Measurements from ENCODE around the gene ELOVL2. TPM values are rescaled to one million over a fixed set of nuclear protein-coding genes. Genes with fewer than 3 reads are reported as not detected.
"Not testable (repeated sequence)": the region's sequence is repeated elsewhere in the genome, so short reads cannot be mapped to it uniquely, and the experiment has no call there.

The ELOVL2 gene
- total RNA-seq, 1 donor from 2014 or later: not detected

DNA sequence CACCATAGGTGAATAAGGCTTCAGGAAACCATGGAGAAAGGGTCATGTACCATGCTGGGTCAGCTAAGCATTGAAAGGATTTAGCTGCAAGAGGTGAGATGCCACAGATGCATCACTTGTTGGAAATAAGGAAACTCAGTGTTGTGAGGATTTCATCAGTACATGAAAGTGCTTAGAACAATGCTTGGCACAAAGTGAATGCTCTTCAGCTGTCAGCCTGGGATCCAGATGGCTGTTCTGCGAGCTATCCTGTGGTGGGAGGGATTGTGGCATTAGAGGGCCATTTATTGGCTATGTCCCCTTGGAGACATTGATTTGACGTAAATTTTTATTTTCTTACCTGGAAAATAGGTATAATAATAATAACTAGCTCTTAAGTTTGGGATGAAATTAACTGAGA lies 53.0 kb downstream of the ELOVL2 start:
- Mint-ChIP-seq H3K9me3 (no peaks in the 10 kb centered on the region), H3K27ac (no peak overlapping the region), H3K27me3 (ENCODE audit: low read depth) (no peaks in the 10 kb centered on the region), H3K4me3 (ENCODE audit: low read depth) (no peak overlapping the region), H3K36me3 (ENCODE audit: low read depth) (no peaks in the 10 kb centered on the region), H3K4me1 (ENCODE audit: low read depth) (no peaks in the 10 kb centered on the region)
- DNase-seq (ENCODE audit: low spot score): no peak
- intact Hi-C loops (cut with micrococcal nuclease): no loop called here

- intact Hi-C loops (cut with micrococcal nuclease): no loop called here
- Mint-ChIP-seq H3K27me3 (ENCODE audit: low read depth) (no peaks in the 10 kb centered on the region), H3K9me3 (no peaks in the 10 kb centered on the region), H3K4me3 (ENCODE audit: low read depth) (no peak overlapping the region), H3K27ac (no peak overlapping the region), H3K36me3 (ENCODE audit: low read depth) (no peaks in the 10 kb centered on the region), H3K4me1 (ENCODE audit: low read depth) (no peaks in the 10 kb centered on the region)
- no peak for DNase-seq (ENCODE audit: low spot score)
Observed at GRCh38 chr6:10989587-10989986, 54.5 kb downstream of the ELOVL2 start.

- H3K4me3 Mint-ChIP-seq (ENCODE audit: low read depth); DNase-seq (ENCODE audit: low spot score); H3K36me3 Mint-ChIP-seq (ENCODE audit: low read depth); H3K4me1 Mint-ChIP-seq (ENCODE audit: low read depth); H3K9me3 Mint-ChIP-seq; H3K27me3 Mint-ChIP-seq (ENCODE audit: low read depth); H3K27ac Mint-ChIP-seq; intact Hi-C loops (cut with micrococcal nuclease): not testable (repeated sequence)
Observed at GRCh38 chr6:10984959-10985358, 59.1 kb downstream of the ELOVL2 start.

GRCh38 chr6:10981409-10981808 lies 62.7 kb downstream of the ELOVL2 start:
- Mint-ChIP-seq H3K4me3 (ENCODE audit: low read depth) (no peak overlapping the region), H3K36me3 (ENCODE audit: low read depth) (no peaks in the 10 kb centered on the region), H3K27ac (no peak overlapping the region), H3K9me3 (no peaks in the 10 kb centered on the region), H3K27me3 (ENCODE audit: low read depth) (peaks cover 2% of the 10 kb centered on the region), H3K4me1 (ENCODE audit: low read depth) (no peaks in the 10 kb centered on the region)
- DNase-seq (ENCODE audit: low spot score): no peak
- intact Hi-C loops (cut with micrococcal nuclease): no loop called here

DNA sequence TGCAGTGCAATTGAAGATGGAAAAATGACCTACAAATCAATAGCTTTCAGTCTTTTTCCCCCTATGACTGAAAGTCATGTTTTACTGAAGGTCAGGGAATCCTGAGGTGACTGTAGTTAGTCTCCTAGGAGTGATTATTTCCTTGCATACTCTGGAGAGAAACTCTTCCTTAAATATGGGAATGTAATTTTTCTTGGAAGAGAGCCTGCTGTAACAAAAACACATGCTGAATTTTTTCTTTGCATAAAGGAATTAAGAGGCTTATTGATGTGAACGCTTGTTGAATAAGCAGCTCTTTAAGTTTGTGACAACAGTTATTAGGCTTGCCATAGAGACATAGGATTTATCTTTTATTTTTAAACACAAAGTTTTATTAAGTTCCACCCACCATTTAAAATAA lies 64.5 kb downstream of the ELOVL2 start:
- Mint-ChIP-seq H3K4me1 (ENCODE audit: low read depth) (no peaks in the 10 kb centered on the region), H3K9me3 (no peaks in the 10 kb centered on the region), H3K27me3 (ENCODE audit: low read depth) (peaks cover 2% of the 10 kb centered on the region), H3K4me3 (ENCODE audit: low read depth) (no peak overlapping the region), H3K27ac (no peak overlapping the region), H3K36me3 (ENCODE audit: low read depth) (no peaks in the 10 kb centered on the region)
- DNase-seq (ENCODE audit: low spot score): no peak
- intact Hi-C loops (cut with micrococcal nuclease): no loop called here

- no peak for DNase-seq (ENCODE audit: low spot score)
- Mint-ChIP-seq H3K4me3 (ENCODE audit: low read depth) (no peak overlapping the region), H3K27me3 (ENCODE audit: low read depth) (peaks cover 2% of the 10 kb centered on the region), H3K27ac (no peak overlapping the region), H3K9me3 (no peaks in the 10 kb centered on the region), H3K36me3 (ENCODE audit: low read depth) (no peaks in the 10 kb centered on the region), H3K4me1 (ENCODE audit: low read depth) (no peaks in the 10 kb centered on the region)
- intact Hi-C loops (cut with micrococcal nuclease): no loop called here
Observed at GRCh38 chr6:10977231-10977968, 66.7 kb downstream of the ELOVL2 start.

DNA sequence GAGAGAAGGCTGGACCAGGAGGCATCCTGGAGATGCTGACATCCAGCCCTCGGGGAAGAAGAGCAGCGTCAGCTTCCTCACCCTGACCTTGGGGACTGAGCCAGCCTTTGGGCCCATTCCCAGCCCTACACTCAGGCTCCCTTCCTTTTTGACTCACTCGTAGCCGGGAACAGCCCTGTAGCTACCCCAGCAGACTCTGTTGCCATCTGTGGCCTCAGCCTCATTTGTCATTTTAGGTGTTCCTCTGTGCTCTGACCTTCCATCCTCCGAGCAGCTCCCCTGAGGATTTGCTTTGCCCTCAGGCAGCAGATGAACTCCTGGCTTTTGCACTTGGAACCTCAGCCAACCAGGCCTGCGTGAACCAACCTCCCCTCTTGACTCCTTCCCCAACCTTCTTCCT lies 67.5 kb downstream of the ELOVL2 start:
- no peak for DNase-seq (ENCODE audit: low spot score)
- Mint-ChIP-seq H3K36me3 (ENCODE audit: low read depth) (no peaks in the 10 kb centered on the region), H3K4me3 (ENCODE audit: low read depth) (no peak overlapping the region), H3K4me1 (ENCODE audit: low read depth) (no peaks in the 10 kb centered on the region), H3K9me3 (no peaks in the 10 kb centered on the region), H3K27me3 (ENCODE audit: low read depth) (peaks cover 2% of the 10 kb centered on the region), H3K27ac (no peak overlapping the region)
- intact Hi-C loops (cut with micrococcal nuclease): no loop called here

- Mint-ChIP-seq H3K27me3 (ENCODE audit: low read depth) (peaks cover 4% of the 10 kb centered on the region), H3K9me3 (no peaks in the 10 kb centered on the region), H3K36me3 (ENCODE audit: low read depth) (no peaks in the 10 kb centered on the region), H3K4me1 (ENCODE audit: low read depth) (no peaks in the 10 kb centered on the region), H3K27ac (no peak overlapping the region), H3K4me3 (ENCODE audit: low read depth) (no peak overlapping the region)
- no peak for DNase-seq (ENCODE audit: low spot score)
- intact Hi-C loops (cut with micrococcal nuclease): no loop called here
Observed at GRCh38 chr6:10972196-10972595, 71.9 kb downstream of the ELOVL2 start.

DNA sequence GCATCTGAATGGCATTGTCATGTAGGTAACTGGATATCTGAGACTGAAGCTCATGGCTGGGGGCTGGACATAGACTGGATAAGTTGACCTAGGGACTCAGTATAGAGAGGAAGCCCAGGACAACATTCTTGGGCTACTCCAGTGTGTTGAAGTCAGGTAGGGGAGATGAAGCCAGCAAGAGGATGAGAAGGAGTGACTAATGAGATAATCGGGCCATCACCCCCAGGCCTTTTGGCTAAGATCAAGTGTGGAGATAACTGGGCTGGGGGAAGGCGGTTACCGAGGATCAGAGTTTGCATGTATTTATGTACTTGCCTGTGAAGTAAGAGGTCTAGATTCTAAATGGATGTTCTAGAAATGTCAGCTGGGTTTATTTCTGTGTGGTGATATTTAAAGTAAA lies 73.4 kb downstream of the ELOVL2 start:
- no peak overlapping the region for H3K4me3 Mint-ChIP-seq (ENCODE audit: low read depth)
- H3K4me1 Mint-ChIP-seq (ENCODE audit: low read depth): no peaks in the 10 kb centered on the region
- DNase-seq (ENCODE audit: low spot score): no peak
- H3K9me3 Mint-ChIP-seq: no peaks in the 10 kb centered on the region
- no peak overlapping the region for H3K27ac Mint-ChIP-seq
- peaks cover 4% of the 10 kb centered on the region for H3K27me3 Mint-ChIP-seq (ENCODE audit: low read depth)
- H3K36me3 Mint-ChIP-seq (ENCODE audit: low read depth): no peaks in the 10 kb centered on the region
- intact Hi-C loops (cut with micrococcal nuclease): no loop called here

DNA sequence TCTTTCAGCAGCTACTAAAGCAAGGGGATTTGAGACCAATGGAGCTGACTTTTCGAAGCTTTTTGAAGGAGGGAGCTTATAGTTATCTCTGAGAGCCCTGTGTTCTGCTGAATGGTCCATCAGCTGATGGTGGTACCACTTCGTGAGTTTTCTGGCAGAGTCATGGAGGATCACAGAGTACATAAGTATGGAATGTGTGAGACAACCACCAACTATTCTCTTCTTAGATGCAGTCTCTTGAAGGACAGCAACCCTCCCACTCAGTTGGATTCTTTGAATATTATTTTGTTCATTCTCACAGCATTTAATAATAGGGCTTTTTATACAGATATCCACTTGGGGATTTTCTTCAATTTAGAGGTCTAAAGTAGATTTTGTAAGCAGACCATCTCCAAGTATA lies 75.3 kb downstream of the ELOVL2 start:
- Mint-ChIP-seq H3K4me1 (ENCODE audit: low read depth) (no peaks in the 10 kb centered on the region), H3K4me3 (ENCODE audit: low read depth) (no peak overlapping the region), H3K27ac (no peak overlapping the region), H3K9me3 (no peaks in the 10 kb centered on the region), H3K36me3 (ENCODE audit: low read depth) (no peaks in the 10 kb centered on the region), H3K27me3 (ENCODE audit: low read depth) (peaks cover 8% of the 10 kb centered on the region)
- DNase-seq (ENCODE audit: low spot score): no peak
- intact Hi-C loops (cut with micrococcal nuclease): no loop called here

GRCh38 chr6:10964684-10965083 lies 79.4 kb downstream of the ELOVL2 start:
- Mint-ChIP-seq H3K36me3 (ENCODE audit: low read depth) (no peaks in the 10 kb centered on the region), H3K9me3 (no peaks in the 10 kb centered on the region), H3K27me3 (ENCODE audit: low read depth) (peaks cover 8% of the 10 kb centered on the region), H3K27ac (no peak overlapping the region), H3K4me3 (ENCODE audit: low read depth) (no peak overlapping the region), H3K4me1 (ENCODE audit: low read depth) (no peaks in the 10 kb centered on the region)
- DNase-seq (ENCODE audit: low spot score): no peak
- intact Hi-C loops (cut with micrococcal nuclease): no loop called here

GRCh38 chr6:10963113-10963512 lies 81.0 kb downstream of the ELOVL2 start:
- no peaks in the 10 kb centered on the region for H3K4me1 Mint-ChIP-seq (ENCODE audit: low read depth)

DNA sequence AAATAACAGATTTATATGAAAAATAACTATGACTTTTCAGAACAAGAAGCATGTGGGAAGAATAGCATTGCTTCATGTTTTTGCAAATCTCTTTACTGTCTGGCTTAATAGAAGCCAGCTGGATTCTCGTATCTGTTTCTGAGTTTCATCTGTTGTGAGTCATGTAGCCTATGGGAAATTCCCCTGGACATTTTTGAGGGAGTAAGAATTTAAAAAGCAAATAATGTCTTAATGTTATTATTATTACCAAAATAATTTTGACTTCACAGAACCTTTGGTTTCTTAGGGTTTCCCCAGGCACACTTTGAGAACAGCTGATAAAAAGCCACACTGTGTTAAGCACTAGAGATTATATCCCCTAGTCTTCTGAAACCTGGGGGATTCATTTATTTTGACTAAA lies 81.4 kb downstream of the ELOVL2 start:
- H3K4me3 Mint-ChIP-seq (ENCODE audit: low read depth): no peak overlapping the region

More at GRCh38 chr6:10963113-10963512, 81.0 kb downstream of the ELOVL2 start:
- no peaks in the 10 kb centered on the region for H3K36me3 Mint-ChIP-seq (ENCODE audit: low read depth)
- H3K27me3 Mint-ChIP-seq (ENCODE audit: low read depth): peaks cover 11% of the 10 kb centered on the region
- H3K9me3 Mint-ChIP-seq: no peaks in the 10 kb centered on the region
- no peak overlapping the region for H3K4me3 Mint-ChIP-seq (ENCODE audit: low read depth)
- no peak for DNase-seq (ENCODE audit: low spot score)
- intact Hi-C loops (cut with micrococcal nuclease): no loop called here
- H3K27ac Mint-ChIP-seq: no peak overlapping the region

DNA sequence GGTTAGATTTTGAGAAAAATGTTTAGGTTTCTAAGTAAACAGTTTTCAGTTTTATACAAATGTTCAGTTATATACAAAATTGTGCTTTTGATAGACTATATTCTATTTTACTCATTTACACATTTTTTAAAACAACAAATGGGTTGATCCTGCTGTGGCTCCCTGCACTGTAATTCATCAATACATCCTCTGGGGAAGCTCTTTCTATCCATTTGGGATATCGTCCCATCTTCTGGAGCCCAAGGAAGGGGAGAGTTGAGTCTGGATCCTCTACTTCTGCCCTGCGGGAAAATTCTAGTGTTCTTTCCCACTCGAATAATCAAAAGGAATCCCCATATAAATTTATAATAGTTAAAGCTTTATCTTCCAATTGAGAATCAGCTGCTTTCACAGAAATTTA lies 82.3 kb downstream of the ELOVL2 start:
- H3K4me1 Mint-ChIP-seq (ENCODE audit: low read depth): no peaks in the 10 kb centered on the region
- intact Hi-C loops (cut with micrococcal nuclease): no loop called here

More for the DNA sequence above, 81.4 kb downstream of the ELOVL2 start:
- H3K36me3 Mint-ChIP-seq (ENCODE audit: low read depth): no peaks in the 10 kb centered on the region
- H3K27me3 Mint-ChIP-seq (ENCODE audit: low read depth): peaks cover 7% of the 10 kb centered on the region
- intact Hi-C loops (cut with micrococcal nuclease): no loop called here
- no peaks in the 10 kb centered on the region for H3K4me1 Mint-ChIP-seq (ENCODE audit: low read depth)
- H3K27ac Mint-ChIP-seq: no peak overlapping the region
- DNase-seq (ENCODE audit: low spot score): no peak
- no peaks in the 10 kb centered on the region for H3K9me3 Mint-ChIP-seq

More for the DNA sequence above, 82.3 kb downstream of the ELOVL2 start:
- no peaks in the 10 kb centered on the region for H3K9me3 Mint-ChIP-seq
- DNase-seq (ENCODE audit: low spot score): no peak
- H3K36me3 Mint-ChIP-seq (ENCODE audit: low read depth): no peaks in the 10 kb centered on the region
- H3K27ac Mint-ChIP-seq: no peak overlapping the region
- H3K27me3 Mint-ChIP-seq (ENCODE audit: low read depth): peaks cover 7% of the 10 kb centered on the region
- no peak overlapping the region for H3K4me3 Mint-ChIP-seq (ENCODE audit: low read depth)

All from activated T-helper 2 cell treated with anti-CD3 and anti-CD28 coated beads, Interferon-gamma antibody, Interleukin-2, Interleukin-4, amounts not matched to agents 10 μg/mL and 5 μg/mL and 100 μg/mL, durations not matched to agents 14 hours and 24 hours and 36 hours (primary cell).